GM19025 (cell line): ENCODE measurements around the gene STK39.

Experiments used
- ATAC-seq: cut with Tn5 transposase; IDR thresholded peaks from one replicate; pipeline ENCODE4 v1.9.1; 2021; ENCODE audit warnings: mild to moderate bottlenecking, low read depth, moderate library complexity; ENCODE audit not compliant: unreplicated experiment

STK39 gene

GRCh38 chr2:168244318-168244717 is 3.1 kb downstream of the STK39 start:
- no peak for ATAC-seq

GRCh38 chr2:168243061-168243460 is 4.3 kb downstream of the STK39 start:
- no peak for ATAC-seq

DNA sequence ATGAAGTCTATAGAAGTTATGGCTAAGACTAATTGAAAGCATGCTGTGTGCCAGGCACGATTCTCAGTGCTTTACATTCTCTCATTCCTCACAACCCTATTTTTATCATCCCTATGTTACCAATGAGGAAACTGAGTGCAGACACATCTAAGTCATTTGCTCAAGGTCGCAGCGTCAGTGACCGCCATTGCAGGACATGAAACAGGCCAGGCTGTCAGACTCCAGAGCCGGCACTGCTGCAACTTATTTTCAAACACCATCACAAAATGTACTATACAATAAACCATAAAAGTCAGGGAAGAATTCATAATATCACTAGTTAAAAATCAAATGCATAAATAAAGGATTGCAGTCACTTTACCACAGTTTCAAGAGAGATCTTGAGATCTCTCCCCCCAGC is 5.6 kb downstream of the STK39 start:
- ATAC-seq, result no peak

- ATAC-seq, result no peak
Measured at GRCh38 chr2:168241208-168241607, 6.2 kb downstream of the STK39 start.

DNA sequence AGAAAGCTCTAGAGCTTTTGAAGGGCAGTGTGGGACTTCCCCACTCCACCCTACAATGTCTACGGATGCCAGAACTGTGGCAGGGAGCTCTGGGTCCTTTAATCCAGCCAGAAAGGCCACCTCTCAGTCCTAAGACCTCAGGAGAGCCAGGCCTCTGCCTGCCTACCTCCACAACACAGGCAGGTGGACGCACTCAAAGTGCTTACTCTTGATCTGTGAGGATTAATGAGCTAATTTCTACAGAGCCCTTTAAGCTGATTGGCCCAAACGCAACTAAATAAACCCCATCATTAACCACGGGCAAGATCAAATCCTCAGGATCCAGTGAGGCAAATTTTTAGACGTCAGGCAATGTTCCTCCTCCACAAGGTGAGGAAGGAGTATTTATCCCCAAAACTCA is 8.1 kb downstream of the STK39 start:
- ATAC-seq, result no peak

- ATAC-seq, result no peak
Measured at GRCh38 chr2:168237741-168238140, 9.7 kb downstream of the STK39 start.

DNA sequence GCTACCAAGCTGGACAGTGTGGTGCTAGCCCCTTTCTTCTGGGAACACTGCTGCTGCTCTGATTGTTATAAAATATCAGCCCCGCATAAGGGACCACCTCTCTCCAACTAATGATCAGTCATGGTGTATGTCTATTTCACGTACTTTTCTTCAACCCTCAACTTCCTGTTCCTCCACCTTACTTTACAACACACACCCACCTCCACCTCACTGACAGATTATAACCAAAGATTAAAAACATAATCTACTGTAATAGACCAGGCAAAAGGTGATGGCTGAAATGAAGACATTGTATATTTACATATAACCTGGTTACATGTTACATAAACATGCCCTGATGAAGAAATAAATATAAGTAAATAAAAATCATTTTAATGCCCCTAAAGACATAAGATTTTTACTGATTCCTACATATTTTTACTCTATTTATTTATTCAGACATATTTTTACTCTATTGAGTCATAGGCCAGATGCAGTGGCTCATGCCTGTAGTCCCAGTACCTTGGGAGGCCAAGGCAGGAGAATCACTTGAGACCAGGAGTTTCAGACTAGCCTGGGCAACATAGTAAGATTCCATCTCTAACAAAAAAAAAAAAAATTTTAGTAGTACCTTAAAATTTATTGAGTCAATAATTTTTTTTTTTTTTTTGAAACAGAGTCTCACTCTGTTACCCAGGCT is 12.8 kb downstream of the STK39 start:
- ATAC-seq, result no peak

DNA sequence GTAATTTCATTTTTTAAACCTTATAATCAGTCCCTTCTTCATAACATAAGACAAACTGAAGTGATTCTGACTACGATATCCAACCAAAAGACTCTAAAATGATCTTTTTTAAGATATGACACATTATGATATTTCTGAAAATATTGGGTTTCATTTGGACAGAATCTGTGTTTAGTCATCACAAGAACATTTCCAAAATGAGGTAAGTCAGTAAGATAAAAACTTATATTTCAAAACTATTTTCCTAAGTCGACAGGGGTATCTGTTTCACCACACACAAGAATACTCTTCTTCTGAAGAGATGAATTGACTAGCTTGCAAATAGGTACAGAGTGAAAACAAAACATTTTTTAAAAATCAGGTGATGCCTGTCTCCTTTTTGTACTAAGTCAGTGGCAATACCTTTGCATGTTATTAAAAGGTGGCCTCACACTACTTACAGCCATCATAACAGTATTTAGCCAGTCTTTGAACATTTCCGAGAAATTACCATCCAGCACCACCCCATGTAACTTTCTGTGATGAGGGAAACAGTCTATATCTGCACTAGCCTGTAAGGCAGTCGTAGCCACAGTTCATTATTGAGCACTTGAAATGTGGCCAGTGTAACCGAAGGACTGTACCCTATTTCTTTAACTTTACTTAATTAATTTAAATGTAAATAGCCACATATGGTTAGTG is 13.5 kb downstream of the STK39 start:
- no peak for ATAC-seq

DNA sequence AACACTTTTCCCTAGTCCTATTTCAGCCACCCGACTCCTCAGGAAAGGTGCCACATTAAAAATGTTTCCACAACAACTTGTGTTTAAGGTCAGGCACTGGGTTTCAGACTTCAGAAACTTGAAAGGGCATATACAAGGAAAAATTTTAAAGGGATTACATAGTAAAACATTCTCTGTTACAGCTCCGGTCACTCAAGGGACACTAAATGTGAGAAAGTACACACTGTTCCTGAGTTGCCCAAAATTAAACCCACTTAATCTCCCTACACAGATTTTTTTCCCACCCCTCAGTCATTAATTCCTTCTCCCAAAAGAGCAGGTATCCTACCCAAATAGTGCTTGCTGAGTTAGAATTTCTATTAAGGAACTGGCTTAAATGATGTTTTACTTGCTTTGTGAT is 14.2 kb downstream of the STK39 start:
- ATAC-seq, result no peak

- no peak for ATAC-seq
Measured at GRCh38 chr2:168231609-168232241, 15.7 kb downstream of the STK39 start.

DNA sequence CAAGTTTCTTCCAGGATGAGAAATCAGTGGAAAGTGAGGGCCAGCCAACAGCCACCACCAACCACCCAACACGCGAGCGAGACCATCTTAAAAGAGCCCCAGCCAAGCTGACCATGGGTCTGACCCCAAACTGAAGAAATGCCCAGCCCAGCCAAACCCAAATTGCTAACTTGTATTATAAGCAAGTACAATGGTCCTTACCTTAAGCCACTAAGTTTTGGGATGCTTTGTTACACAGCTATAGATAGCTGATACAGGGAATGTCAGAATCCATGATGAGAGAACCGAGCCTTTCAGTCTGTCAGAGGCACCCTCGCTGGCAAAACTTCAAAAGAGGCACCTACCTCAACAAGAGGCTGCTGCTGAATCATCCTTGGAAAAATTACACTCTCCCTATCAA is 17.0 kb downstream of the STK39 start:
- no peak for ATAC-seq

DNA sequence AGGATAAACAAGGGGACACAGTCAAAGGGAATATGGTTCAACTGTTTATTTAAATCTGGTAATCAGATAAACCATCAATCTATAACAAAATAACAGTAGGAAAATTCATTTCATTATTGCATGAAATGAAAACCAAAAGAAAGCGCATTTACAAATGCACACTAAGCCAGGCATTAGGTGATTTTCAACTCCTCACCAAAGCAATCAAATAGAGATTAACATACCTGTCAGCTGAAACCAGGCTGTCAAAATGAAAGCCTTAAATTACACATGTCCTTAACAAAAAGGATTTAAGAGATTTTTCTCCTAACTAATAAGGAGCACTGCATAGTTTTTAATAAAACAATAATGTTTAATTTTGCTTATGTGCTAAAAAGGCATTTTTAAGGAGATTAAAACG is 23.0 kb downstream of the STK39 start:
- ATAC-seq, result no peak

DNA sequence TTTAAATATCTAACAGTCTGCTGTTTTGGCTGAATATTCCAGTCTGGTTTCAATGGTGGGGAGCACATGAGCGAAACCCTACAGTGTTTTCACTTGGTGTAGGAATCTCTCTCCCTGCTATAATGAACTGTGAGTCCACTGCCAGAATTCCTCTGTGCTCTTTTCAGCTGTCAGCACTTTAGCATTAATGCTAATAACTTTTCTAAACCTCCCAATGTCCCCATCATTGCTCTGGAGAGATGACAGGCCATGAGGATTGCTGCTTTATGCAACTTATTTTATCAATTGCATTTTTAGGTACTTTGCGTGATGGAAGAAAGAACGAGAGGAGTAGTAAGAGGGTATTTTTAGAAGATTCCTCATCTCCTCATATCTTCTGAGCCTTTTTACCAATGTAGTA is 25.3 kb downstream of the STK39 start:
- no peak for ATAC-seq

- no peak for ATAC-seq
Measured at GRCh38 chr2:168220965-168221819, 26.2 kb downstream of the STK39 start.

DNA sequence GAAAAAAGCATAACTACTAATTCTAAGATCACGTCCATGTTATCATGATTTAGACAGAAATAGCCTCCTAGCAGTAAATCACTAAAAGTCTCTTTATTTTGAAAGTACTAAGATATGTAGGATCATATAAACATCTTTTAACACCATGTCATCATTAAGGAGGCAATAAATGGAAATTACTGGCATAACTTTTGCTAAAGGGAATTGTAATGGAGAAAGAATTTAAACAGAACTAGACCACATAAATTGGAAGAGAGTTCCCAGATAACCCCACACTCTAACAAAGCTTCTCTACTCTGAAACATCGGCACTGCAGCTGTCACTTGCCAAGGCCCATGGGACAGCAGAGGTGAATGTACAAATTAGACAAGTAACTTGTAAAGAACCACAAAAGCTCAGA is 29.5 kb downstream of the STK39 start:
- ATAC-seq, result no peak

- ATAC-seq, result no peak
Measured at GRCh38 chr2:168216351-168217005, 30.9 kb downstream of the STK39 start.

DNA sequence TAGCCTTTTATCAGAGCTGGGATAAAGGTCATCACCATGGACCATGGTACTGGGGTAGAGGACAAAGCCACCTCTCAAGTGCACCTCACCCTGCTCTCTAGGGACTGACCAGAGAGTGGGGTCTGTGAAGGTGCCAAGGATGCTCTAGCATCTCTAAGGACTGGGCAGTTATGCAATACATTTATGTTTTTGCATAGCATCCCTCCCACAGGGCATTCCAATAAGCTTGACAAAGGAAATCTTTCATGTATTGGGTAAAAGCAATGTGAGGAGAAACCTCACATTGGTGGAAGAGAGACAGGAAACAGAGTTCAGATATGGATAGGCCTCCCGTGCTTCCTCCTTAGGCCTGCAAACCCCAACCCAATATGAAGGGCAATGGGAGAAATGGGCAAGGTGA is 31.6 kb downstream of the STK39 start:
- ATAC-seq, result no peak

- no peak for ATAC-seq
Measured at GRCh38 chr2:168212866-168213265, 34.5 kb downstream of the STK39 start.

DNA sequence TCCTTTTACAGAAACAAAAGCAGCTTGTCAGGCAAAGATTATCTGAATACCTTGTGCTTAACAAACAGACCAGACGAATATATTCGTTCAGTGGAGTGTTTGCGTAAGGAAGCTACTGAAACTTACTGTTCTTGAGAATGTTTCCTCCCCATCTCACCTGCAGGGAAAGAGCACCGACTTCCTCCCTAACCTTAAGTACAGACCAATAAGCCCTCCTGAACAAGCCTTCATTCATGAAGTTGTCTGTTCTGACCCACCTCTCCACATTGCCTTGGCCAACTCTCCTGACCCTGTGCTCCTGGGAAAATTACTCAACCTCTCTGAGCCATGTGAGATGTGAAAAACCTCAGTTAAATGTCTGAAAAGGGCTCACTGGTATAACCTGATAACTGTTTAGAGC is 35.2 kb downstream of the STK39 start:
- no peak for ATAC-seq

- peak; percentile 72 for ATAC-seq
Measured at GRCh38 chr2:168211664-168212163, 35.7 kb downstream of the STK39 start.
